AG04450 (cell line): ENCODE data around the gene IMMP2L. TPM values are rescaled to one million over a fixed set of nuclear protein-coding genes. Genes with fewer than 3 reads are reported as not detected.

ENCODE experiments used
- CTCF ChIA-PET: fragments of 300-600, 350-600 bp; formaldehyde crosslinking; extraction: SDS; loops from one replicate; lab custom pipeline; 2022; ENCODE audit warnings: antibody characterized with exemption, inconsistent platforms; lab: Charles Lee
- POLR2A ChIA-PET: fragments of 350-600 bp; formaldehyde crosslinking; extraction: SDS; loops from one replicate; lab custom pipeline; 2021; ENCODE audit warnings: antibody characterized with exemption, inconsistent platforms; lab: Yijun Ruan, JAX
- DNase-seq: peaks from one replicate; pipeline ENCODE4 v3.0.0-alpha.2; 2011; ENCODE audit warnings: low read depth, low spot score
- H3K27ac ChIP-seq: one replicate; pipeline ENCODE4 v1.5.1; 2012; ENCODE audit warnings: low read depth, low read length, control low read depth
- H3K27me3 ChIP-seq: one replicate; pipeline ENCODE4 v1.6.0; 2012; ENCODE audit warnings: low read length; ENCODE audit not compliant: control insufficient read depth, insufficient read depth
- H3K4me3 ChIP-seq: 2 replicates; pipeline ENCODE4 v1.5.1; 2011; ENCODE audit warnings: mild to moderate bottlenecking, low read depth, low read length, control low read depth
- H3K9me3 ChIP-seq: 2 replicates; pipeline ENCODE4 v1.5.1; 2012; ENCODE audit warnings: low read length; ENCODE audit not compliant: control insufficient read depth, insufficient read depth
- polyA plus RNA-seq: library from polyadenylated mRNA; depleted of rRNA; stranded (reverse); fragments of >200 nt; gene quantifications from 2 replicates; pipeline ENCODE4 v1.2.3, GENCODE V29; 2011
- TF ChIP-seq, protein P1 (sequence below): IDR thresholded peaks from 2 replicates; pipeline ENCODE4 v1.5.1; 2011; ENCODE audit warnings: low read depth, low read length, control low read depth, inconsistent platforms

The IMMP2L gene
- polyA plus RNA-seq, 1 experiment = 8.0 TPM

- no peak overlapping the region for H3K27ac ChIP-seq
- TF ChIP-seq, protein P1, sequence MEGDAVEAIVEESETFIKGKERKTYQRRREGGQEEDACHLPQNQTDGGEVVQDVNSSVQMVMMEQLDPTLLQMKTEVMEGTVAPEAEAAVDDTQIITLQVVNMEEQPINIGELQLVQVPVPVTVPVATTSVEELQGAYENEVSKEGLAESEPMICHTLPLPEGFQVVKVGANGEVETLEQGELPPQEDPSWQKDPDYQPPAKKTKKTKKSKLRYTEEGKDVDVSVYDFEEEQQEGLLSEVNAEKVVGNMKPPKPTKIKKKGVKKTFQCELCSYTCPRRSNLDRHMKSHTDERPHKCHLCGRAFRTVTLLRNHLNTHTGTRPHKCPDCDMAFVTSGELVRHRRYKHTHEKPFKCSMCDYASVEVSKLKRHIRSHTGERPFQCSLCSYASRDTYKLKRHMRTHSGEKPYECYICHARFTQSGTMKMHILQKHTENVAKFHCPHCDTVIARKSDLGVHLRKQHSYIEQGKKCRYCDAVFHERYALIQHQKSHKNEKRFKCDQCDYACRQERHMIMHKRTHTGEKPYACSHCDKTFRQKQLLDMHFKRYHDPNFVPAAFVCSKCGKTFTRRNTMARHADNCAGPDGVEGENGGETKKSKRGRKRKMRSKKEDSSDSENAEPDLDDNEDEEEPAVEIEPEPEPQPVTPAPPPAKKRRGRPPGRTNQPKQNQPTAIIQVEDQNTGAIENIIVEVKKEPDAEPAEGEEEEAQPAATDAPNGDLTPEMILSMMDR = no peak
- H3K4me3 ChIP-seq = no peak overlapping the region
- POLR2A ChIA-PET = no interaction called here
- no peaks in the 10 kb centered on the region for H3K9me3 ChIP-seq
- no peak for DNase-seq
- CTCF ChIA-PET = no interaction called here
- H3K27me3 ChIP-seq = no peaks in the 10 kb centered on the region
Observed at GRCh38 chr7:111595780-111596179, 33.5 kb upstream of the IMMP2L start.

GRCh38 chr7:111594602-111595001 lies 32.3 kb upstream of the IMMP2L start:
- no peak overlapping the region for H3K27ac ChIP-seq
- H3K27me3 ChIP-seq = no peaks in the 10 kb centered on the region
- H3K4me3 ChIP-seq = no peak overlapping the region
- ChIA-PET POLR2A (no interaction called here), CTCF (no interaction called here)
- TF ChIP-seq, protein P1 = no peak
- H3K9me3 ChIP-seq = no peaks in the 10 kb centered on the region
- DNase-seq = no peak

DNA sequence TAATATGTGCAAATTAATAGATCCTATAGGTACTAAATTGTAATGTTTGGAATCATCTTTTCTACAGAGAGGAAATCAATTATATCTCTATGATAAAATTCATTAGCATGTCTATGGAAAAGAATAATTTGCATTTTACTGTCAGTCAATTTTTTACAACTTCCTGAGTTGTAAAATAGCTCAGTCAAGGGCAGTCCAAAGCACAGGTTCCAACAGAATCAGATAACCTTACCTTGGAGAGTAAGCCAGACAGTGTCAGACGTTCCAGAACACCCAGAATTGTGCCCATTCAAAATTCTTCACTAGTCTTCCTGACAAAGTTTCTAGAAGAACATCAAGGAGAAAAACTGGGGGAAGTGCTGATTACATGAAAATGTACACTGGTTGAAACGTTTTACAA lies 31.1 kb upstream of the IMMP2L start:
- ChIA-PET CTCF (no interaction called here), POLR2A (no interaction called here)
- Histone ChIP-seq H3K4me3 (no peak overlapping the region), H3K27ac (no peak overlapping the region), H3K9me3 (no peaks in the 10 kb centered on the region), H3K27me3 (no peaks in the 10 kb centered on the region)
- DNase-seq = no peak
- TF ChIP-seq, protein P1 = no peak

- TF ChIP-seq, protein P1 = no peak
- H3K27me3 ChIP-seq = peaks cover 5% of the 10 kb centered on the region
- POLR2A ChIA-PET = no interaction called here
- CTCF ChIA-PET = no interaction called here
- H3K9me3 ChIP-seq = no peaks in the 10 kb centered on the region
- no peak overlapping the region for H3K27ac ChIP-seq
- DNase-seq = no peak
- no peak overlapping the region for H3K4me3 ChIP-seq
Observed at GRCh38 chr7:111588065-111588433, 25.8 kb upstream of the IMMP2L start.

- no peak for DNase-seq
- TF ChIP-seq, protein P1 = no peak
- Histone ChIP-seq H3K4me3 (no peak overlapping the region), H3K27ac (no peak overlapping the region), H3K27me3 (peaks cover 5% of the 10 kb centered on the region), H3K9me3 (no peaks in the 10 kb centered on the region)
- CTCF ChIA-PET = no interaction called here
- POLR2A ChIA-PET = no interaction called here
Observed at GRCh38 chr7:111587410-111588064, 25.2 kb upstream of the IMMP2L start.
